ENCODE measurements around the gene AHCYL2.

The AHCYL2 gene

GRCh38 chr7:129224251-129225205, at the start of gene AHCYL2:
AHCYL2 (plus strand) TSS chr7:129225030.
- Mint-ChIP-seq H3K4me3 (peak within 1 kb of the TSS; percentile 92), H3K9me3 (no peaks in the 10 kb centered on the region), H3K27ac (peak within 1 kb of the TSS; percentile 91), H3K4me1 (peaks cover 33% of the 10 kb centered on the region), H3K27me3 (no peaks in the 10 kb centered on the region), H3K36me3 (no peaks in the 10 kb centered on the region)
- peak; percentile 91 to 95 for DNase-seq (ENCODE audit: low spot score in 2 of 2)
- peak; percentile 89 for ATAC-seq (ENCODE audit: low read depth)

- DNase-seq (ENCODE audit: low spot score in 2 of 2) (no peak), ATAC-seq (ENCODE audit: low read depth) (peak; percentile 10)
- Mint-ChIP-seq H3K4me3 (no peak overlapping the region), H3K27ac (no peak overlapping the region), H3K36me3 (peaks cover 2% of the 10 kb centered on the region), H3K27me3 (no peaks in the 10 kb centered on the region), H3K9me3 (no peaks in the 10 kb centered on the region), H3K4me1 (peaks cover 2% of the 10 kb centered on the region)
Measured at GRCh38 chr7:129176916-129177710, 47.7 kb upstream of the AHCYL2 start.

- peaks cover 20% of the 10 kb centered on the region for H3K4me1 Mint-ChIP-seq
- no peak overlapping the region for H3K27ac Mint-ChIP-seq
- DNase-seq (ENCODE audit: low spot score in 2 of 2) (no peak), ATAC-seq (ENCODE audit: low read depth) (no peak)
- H3K4me3 Mint-ChIP-seq, result no peak overlapping the region
- peaks cover 13% of the 10 kb centered on the region for H3K27me3 Mint-ChIP-seq
- H3K36me3 Mint-ChIP-seq, result no peaks in the 10 kb centered on the region
- H3K9me3 Mint-ChIP-seq, result no peaks in the 10 kb centered on the region
Measured at GRCh38 chr7:129184981-129185670, 39.7 kb upstream of the AHCYL2 start.

GRCh38 chr7:129186749-129187260, 38.0 kb upstream of the AHCYL2 start:
- Mint-ChIP-seq H3K27ac (no peak overlapping the region), H3K4me3 (no peak overlapping the region), H3K9me3 (no peaks in the 10 kb centered on the region), H3K36me3 (no peaks in the 10 kb centered on the region), H3K4me1 (peaks cover 20% of the 10 kb centered on the region), H3K27me3 (peaks cover 13% of the 10 kb centered on the region)
- ATAC-seq (ENCODE audit: low read depth) (no peak), DNase-seq (ENCODE audit: low spot score in 2 of 2) (no peak)

GRCh38 chr7:129187681-129188371, 37.0 kb upstream of the AHCYL2 start:
- Mint-ChIP-seq H3K27me3 (peaks cover 19% of the 10 kb centered on the region), H3K4me3 (peak overlapping the region; percentile 90), H3K36me3 (no peaks in the 10 kb centered on the region), H3K4me1 (peaks cover 20% of the 10 kb centered on the region), H3K27ac (no peak overlapping the region), H3K9me3 (no peaks in the 10 kb centered on the region)
- ATAC-seq (ENCODE audit: low read depth) (no peak), DNase-seq (ENCODE audit: low spot score in 2 of 2) (no peak)

GRCh38 chr7:129188372-129188891, 36.4 kb upstream of the AHCYL2 start, which contains the start of gene SMO:
SMO (plus strand) TSS chr7:129188633; CDS start chr7:129189152, 519 bp downstream.
- ATAC-seq (ENCODE audit: low read depth) (peak; percentile 60), DNase-seq (ENCODE audit: low spot score in 2 of 2) (peak in 1 of 2 donors; percentile 40)
- peak within 1 kb of the TSS; percentile 49 for H3K27ac Mint-ChIP-seq
- H3K9me3 Mint-ChIP-seq, result no peaks in the 10 kb centered on the region
- H3K4me1 Mint-ChIP-seq, result peaks cover 20% of the 10 kb centered on the region
- H3K36me3 Mint-ChIP-seq, result no peaks in the 10 kb centered on the region
- peak within 1 kb of the TSS; percentile 90 for H3K4me3 Mint-ChIP-seq
- H3K27me3 Mint-ChIP-seq, result peaks cover 19% of the 10 kb centered on the region

- ATAC-seq (ENCODE audit: low read depth) (peak; percentile 38), DNase-seq (ENCODE audit: low spot score in 2 of 2) (no peak)
- H3K4me1 Mint-ChIP-seq, result peaks cover 20% of the 10 kb centered on the region
- H3K27me3 Mint-ChIP-seq, result peaks cover 19% of the 10 kb centered on the region
- no peak overlapping the region for H3K27ac Mint-ChIP-seq
- H3K4me3 Mint-ChIP-seq, result peak overlapping the region; percentile 90
- no peaks in the 10 kb centered on the region for H3K9me3 Mint-ChIP-seq
- no peaks in the 10 kb centered on the region for H3K36me3 Mint-ChIP-seq
Measured at GRCh38 chr7:129188892-129189660, 35.8 kb upstream of the AHCYL2 start.

- H3K27ac Mint-ChIP-seq, result no peak overlapping the region
- DNase-seq (ENCODE audit: low spot score in 2 of 2) (no peak), ATAC-seq (ENCODE audit: low read depth) (no peak)
- H3K36me3 Mint-ChIP-seq, result no peaks in the 10 kb centered on the region
- H3K27me3 Mint-ChIP-seq, result peaks cover 19% of the 10 kb centered on the region
- peak overlapping the region; percentile 71 for H3K4me3 Mint-ChIP-seq
- no peaks in the 10 kb centered on the region for H3K9me3 Mint-ChIP-seq
- H3K4me1 Mint-ChIP-seq, result peaks cover 20% of the 10 kb centered on the region
Measured at GRCh38 chr7:129189661-129190310, 35.0 kb upstream of the AHCYL2 start.

GRCh38 chr7:129191272-129191671, 33.6 kb upstream of the AHCYL2 start:
- H3K4me1 Mint-ChIP-seq, result peaks cover 19% of the 10 kb centered on the region
- no peak for DNase-seq (ENCODE audit: low spot score in 2 of 2)
- peaks cover 19% of the 10 kb centered on the region for H3K27me3 Mint-ChIP-seq
- no peaks in the 10 kb centered on the region for H3K9me3 Mint-ChIP-seq
- H3K36me3 Mint-ChIP-seq, result no peaks in the 10 kb centered on the region
- H3K4me3 Mint-ChIP-seq, result no peak overlapping the region
- H3K27ac Mint-ChIP-seq, result no peak overlapping the region
- no peak for ATAC-seq (ENCODE audit: low read depth)

- peaks cover 16% of the 10 kb centered on the region for H3K27me3 Mint-ChIP-seq
- H3K4me3 Mint-ChIP-seq, result no peak overlapping the region
- H3K27ac Mint-ChIP-seq, result no peak overlapping the region
- DNase-seq (ENCODE audit: low spot score in 2 of 2) (no peak), ATAC-seq (ENCODE audit: low read depth) (no peak)
- H3K9me3 Mint-ChIP-seq, result no peaks in the 10 kb centered on the region
- H3K36me3 Mint-ChIP-seq, result no peaks in the 10 kb centered on the region
- H3K4me1 Mint-ChIP-seq, result peaks cover 9% of the 10 kb centered on the region
Measured at GRCh38 chr7:129193892-129194291, 30.9 kb upstream of the AHCYL2 start.

GRCh38 chr7:129197771-129198170, 27.1 kb upstream of the AHCYL2 start:
- peaks cover 2% of the 10 kb centered on the region for H3K4me1 Mint-ChIP-seq
- H3K9me3 Mint-ChIP-seq, result no peaks in the 10 kb centered on the region
- ATAC-seq (ENCODE audit: low read depth), result peak; percentile 47
- H3K4me3 Mint-ChIP-seq, result no peak overlapping the region
- no peak for DNase-seq (ENCODE audit: low spot score in 2 of 2)
- no peaks in the 10 kb centered on the region for H3K36me3 Mint-ChIP-seq
- H3K27ac Mint-ChIP-seq, result no peak overlapping the region
- H3K27me3 Mint-ChIP-seq, result no peaks in the 10 kb centered on the region

- Mint-ChIP-seq H3K36me3 (no peaks in the 10 kb centered on the region), H3K27ac (no peak overlapping the region), H3K9me3 (no peaks in the 10 kb centered on the region), H3K27me3 (no peaks in the 10 kb centered on the region), H3K4me1 (peaks cover 2% of the 10 kb centered on the region), H3K4me3 (no peak overlapping the region)
- ATAC-seq (ENCODE audit: low read depth) (no peak), DNase-seq (ENCODE audit: low spot score in 2 of 2) (no peak)
Measured at GRCh38 chr7:129199406-129199805, 25.4 kb upstream of the AHCYL2 start.

Measured in memory B cell (primary cell).